Measurements from ENCODE around the gene HACD1. TPM values are rescaled to one million over a fixed set of nuclear protein-coding genes. Genes with fewer than 3 reads are reported as not detected.

Gene HACD1
- total RNA-seq, 1 donor from 2014 or later, result 1.9 TPM

- Mint-ChIP-seq H3K27ac (no peak overlapping the region), H3K9me3 (no peaks in the 10 kb centered on the region), H3K4me1 (peaks cover 3% of the 10 kb centered on the region), H3K36me3 (no peaks in the 10 kb centered on the region), H3K27me3 (ENCODE audit: insufficient read depth, low read depth) (no peaks in the 10 kb centered on the region), H3K4me3 (no peak overlapping the region)
- Histone ChIP-seq H3K36me3 (no peaks in the 10 kb centered on the region), H3K9me3 (ENCODE audit: low read depth) (no peaks in the 10 kb centered on the region), H4K20me1 (ENCODE audit: low read depth) (no peaks in the 10 kb centered on the region), H2AFZ (replicated peaks) (peak overlapping the region; percentile 74), H3K4me3 (no peak overlapping the region), H3K4me1 (no peaks in the 10 kb centered on the region), H3K9ac (no peak overlapping the region), H3K4me2 (no peak overlapping the region), H3K27ac (no peak overlapping the region), H3F3A (ENCODE audit: low read depth) (no peaks in the 10 kb centered on the region), H3K27me3 (no peaks in the 10 kb centered on the region), H3K79me2 (ENCODE audit: low read depth) (no peaks in the 10 kb centered on the region)
- TF ChIP-seq EZH2 (IDR thresholded peaks at IDR 0.05), result no peak
- TF ChIP-seq CTCF (IDR thresholded peaks at IDR 0.05), result no peak
- no peak for TF ChIP-seq EZH2phosphoT487 (IDR thresholded peaks at IDR 0.05)
- DNase-seq (ENCODE audit: low spot score), result no peak
These were observed 30.3 kb downstream of the HACD1 start for GRCh38 chr10:17586821-17587234.

GRCh38 chr10:17585016-17585415, 32.2 kb downstream of the HACD1 start:
- Histone ChIP-seq H3K9ac (no peak overlapping the region), H3K27ac (no peak overlapping the region), H3K79me2 (ENCODE audit: low read depth) (no peaks in the 10 kb centered on the region), H4K20me1 (ENCODE audit: low read depth) (no peaks in the 10 kb centered on the region), H3K4me3 (no peak overlapping the region), H3K27me3 (no peaks in the 10 kb centered on the region), H3K4me1 (no peaks in the 10 kb centered on the region), H3F3A (ENCODE audit: low read depth) (no peaks in the 10 kb centered on the region), H3K36me3 (no peaks in the 10 kb centered on the region), H2AFZ (replicated peaks) (no peak overlapping the region), H3K4me2 (no peak overlapping the region), H3K9me3 (ENCODE audit: low read depth) (no peaks in the 10 kb centered on the region)
- DNase-seq (ENCODE audit: low spot score), result no peak
- Mint-ChIP-seq H3K27me3 (ENCODE audit: insufficient read depth, low read depth) (no peaks in the 10 kb centered on the region), H3K9me3 (no peaks in the 10 kb centered on the region), H3K4me3 (no peak overlapping the region), H3K36me3 (no peaks in the 10 kb centered on the region), H3K27ac (no peak overlapping the region), H3K4me1 (peaks cover 3% of the 10 kb centered on the region)
- TF ChIP-seq EZH2phosphoT487 (IDR thresholded peaks at IDR 0.05) (no peak), EZH2 (IDR thresholded peaks at IDR 0.05) (no peak), CTCF (IDR thresholded peaks at IDR 0.05) (no peak)

GRCh38 chr10:17580885-17581284, 36.3 kb downstream of the HACD1 start:
- no peak for DNase-seq (ENCODE audit: low spot score)
- Mint-ChIP-seq H3K27ac (no peak overlapping the region), H3K36me3 (no peaks in the 10 kb centered on the region), H3K4me3 (no peak overlapping the region), H3K4me1 (peaks cover 2% of the 10 kb centered on the region), H3K27me3 (ENCODE audit: insufficient read depth, low read depth) (no peaks in the 10 kb centered on the region), H3K9me3 (peaks cover 3% of the 10 kb centered on the region)
- Histone ChIP-seq H3K4me2 (no peak overlapping the region), H4K20me1 (ENCODE audit: low read depth) (no peaks in the 10 kb centered on the region), H3K4me1 (no peaks in the 10 kb centered on the region), H3K27me3 (no peaks in the 10 kb centered on the region), H2AFZ (replicated peaks) (no peak overlapping the region), H3K27ac (no peak overlapping the region), H3K9me3 (ENCODE audit: low read depth) (no peaks in the 10 kb centered on the region), H3K9ac (no peak overlapping the region), H3K4me3 (no peak overlapping the region), H3K79me2 (ENCODE audit: low read depth) (no peaks in the 10 kb centered on the region), H3F3A (ENCODE audit: low read depth) (no peaks in the 10 kb centered on the region), H3K36me3 (no peaks in the 10 kb centered on the region)
- TF ChIP-seq EZH2phosphoT487 (IDR thresholded peaks at IDR 0.05) (no peak), EZH2 (IDR thresholded peaks at IDR 0.05) (no peak), CTCF (IDR thresholded peaks at IDR 0.05) (no peak)
